H1 (cell line): Measurements from ENCODE around the gene PTCH1. TPM values are rescaled to one million over a fixed set of nuclear protein-coding genes. Genes with fewer than 3 reads are reported as not detected.

ENCODE experiments used
- CTCF ChIA-PET: fragments of 300-600 bp; sonication (Branson Sonifier 250); formaldehyde crosslinking; loops from one replicate; lab custom pipeline; 2021; ENCODE audit not compliant: partially characterized antibody; lab: Charles Lee
- POLR2A ChIA-PET: fragments of 300-600 bp; sonication (Branson Sonifier 250); formaldehyde crosslinking; loops from one replicate; lab custom pipeline; 2021; ENCODE audit warnings: inconsistent platforms; ENCODE audit not compliant: partially characterized antibody; lab: Charles Lee
- DNase-seq, 2 experiments: peaks; one replicate each; pipeline versions ENCODE4 v3.0.0 to v3.0.0-alpha.2; 2010 to 2022; ENCODE audit warnings: low spot score in 2 of 2, low read depth in 1 of 2, mixed read lengths in 1 of 2
- FAIRE-seq: peaks from 2 replicates; lab custom pipeline; 2011; peaks lifted over from hg19 to GRCh38; lab: Jason Lieb, UNC
- H2AFZ ChIP-seq: 2 replicates; pipeline ENCODE4 v1.8.1; 2012; ENCODE audit warnings: low read length, inconsistent platforms
- H2AK5ac ChIP-seq: 2 replicates; pipeline ENCODE4 v1.6.1; 2013; ENCODE audit warnings: low read depth, low read length
- H2BK120ac ChIP-seq: replicated peaks from 2 replicates; pipeline ENCODE3; 2013; ENCODE audit warnings: low read depth, low read length, inconsistent platforms
- H2BK12ac ChIP-seq: 2 replicates; pipeline ENCODE4 v1.6.1; 2013; ENCODE audit warnings: low read depth, low read length
- H2BK15ac ChIP-seq: 2 replicates; pipeline ENCODE4 v1.6.1; 2013; ENCODE audit warnings: low read length
- H2BK20ac ChIP-seq: 2 replicates; pipeline ENCODE4 v1.6.1; 2013; ENCODE audit warnings: low read length
- H2BK5ac ChIP-seq: 2 replicates; pipeline ENCODE4 v1.6.1; 2013; ENCODE audit warnings: low read depth, low read length
- H3K14ac ChIP-seq: 2 replicates; pipeline ENCODE4 v1.6.1; 2013; ENCODE audit warnings: inconsistent platforms; ENCODE audit not compliant: insufficient read length
- H3K18ac ChIP-seq: 2 replicates; pipeline ENCODE4 v1.6.1; 2013; ENCODE audit warnings: low read length; ENCODE audit errors: extremely low read depth
- H3K23ac ChIP-seq: 2 replicates; pipeline ENCODE4 v1.6.1; 2013; ENCODE audit warnings: inconsistent platforms; ENCODE audit not compliant: insufficient read length
- H3K23me2 ChIP-seq: 2 replicates; pipeline ENCODE4 v1.6.1; 2013; ENCODE audit warnings: low read depth, low read length
- H3K27ac ChIP-seq: 2 replicates; pipeline ENCODE4 v1.6.1; 2011; ENCODE audit warnings: low read depth, low read length, inconsistent platforms
- H3K27me3 ChIP-seq, 4 experiments: replicated peaks in 1 of 4; 1 replicate in 1 of 4; 2 replicates in 3 of 4; pipeline versions ENCODE4 v1.6.1 to v1.8.1; 2011 to 2013; ENCODE audit warnings: low read length in 3 of 4, mild to moderate bottlenecking in 3 of 4, inconsistent platforms in 2 of 4, mixed read lengths in 2 of 4, moderate library complexity in 1 of 4; ENCODE audit not compliant: control insufficient read depth in 3 of 4, insufficient read depth in 3 of 4; ENCODE audit errors: extremely low read depth in 1 of 4
- H3K36me3 ChIP-seq, 4 experiments: 2 replicates each; pipeline versions ENCODE4 v1.6.1 to v1.8.1; 2011 to 2013; ENCODE audit warnings: mild to moderate bottlenecking in 4 of 4, low read length in 3 of 4, moderate library complexity in 2 of 4, control low read depth in 1 of 4, inconsistent platforms in 1 of 4; ENCODE audit not compliant: insufficient read depth in 4 of 4, control insufficient read depth in 2 of 4
- H3K4ac ChIP-seq: replicated peaks from 2 replicates; pipeline ENCODE3; 2013; ENCODE audit warnings: low read length, low read depth, mixed read lengths, inconsistent platforms; ENCODE audit not compliant: insufficient read length
- H3K4me1 ChIP-seq, 4 experiments: replicated peaks in 1 of 4; 1 replicate in 1 of 4; 2 replicates in 3 of 4; pipeline versions ENCODE4 v1.6.1 to v1.8.1; 2011 to 2013; ENCODE audit warnings: low read length in 3 of 4, inconsistent platforms in 2 of 4, mixed read lengths in 1 of 4; ENCODE audit not compliant: insufficient read depth in 4 of 4, control insufficient read depth in 3 of 4
- H3K4me2 ChIP-seq, 2 experiments: 2 replicates each; pipeline versions ENCODE4 v1.6.1 to v1.8.1; 2011 to 2013; ENCODE audit warnings: low read depth in 2 of 2, low read length in 2 of 2, control low read depth in 1 of 2, inconsistent platforms in 1 of 2, mild to moderate bottlenecking in 1 of 2; ENCODE audit not compliant: insufficient read depth in 1 of 2
- H3K4me3 ChIP-seq, 4 experiments: fragments of 200-600, 300-600 bp in 1 of 4; sonication (generic), shearing (Covaris generic), sonication (Bioruptor Twin) in 1 of 4; 2 replicates each; pipeline versions ENCODE4 v1.5.1 to v1.8.1; 2011 to 2016; ENCODE audit warnings: low read length in 4 of 4, low read depth in 3 of 4, control low read depth in 2 of 4, inconsistent platforms in 2 of 4, mild to moderate bottlenecking in 2 of 4, mixed read lengths in 1 of 4, moderate library complexity in 1 of 4; ENCODE audit not compliant: insufficient read depth in 2 of 4; ENCODE audit errors: extremely low read depth in 1 of 4
- H3K56ac ChIP-seq: replicated peaks from 2 replicates; pipeline ENCODE3; 2013; ENCODE audit warnings: low read depth, mild to moderate bottlenecking, mixed read lengths, low read length, inconsistent platforms; ENCODE audit not compliant: insufficient read length
- H3K79me1 ChIP-seq: 2 replicates; pipeline ENCODE4 v1.6.1; 2013; ENCODE audit warnings: low read depth, low read length, control low read depth
- H3K79me2 ChIP-seq, 2 experiments: 2 replicates each; pipeline versions ENCODE4 v1.6.1 to v1.8.1; 2012 to 2013; ENCODE audit warnings: low read length in 2 of 2, mild to moderate bottlenecking in 2 of 2, inconsistent platforms in 1 of 2; ENCODE audit not compliant: insufficient read depth in 2 of 2, control insufficient read depth in 1 of 2
- H3K9ac ChIP-seq, 4 experiments: replicated peaks in 1 of 4; 1 replicate in 1 of 4; 2 replicates in 3 of 4; pipeline versions ENCODE4 v1.6.1 to v1.8.1; 2011 to 2013; ENCODE audit warnings: low read depth in 3 of 4, low read length in 3 of 4, control low read depth in 2 of 4, mild to moderate bottlenecking in 2 of 4, moderate library complexity in 2 of 4, inconsistent platforms in 1 of 4; ENCODE audit errors: extremely low read depth in 1 of 4
- H3K9me3 ChIP-seq, 2 experiments: 2 replicates each; pipeline versions ENCODE4 v1.6.1 to v1.8.1; 2012 to 2013; ENCODE audit warnings: mild to moderate bottlenecking in 2 of 2, moderate library complexity in 2 of 2, control low read depth in 1 of 2, inconsistent platforms in 1 of 2, low read depth in 1 of 2, low read length in 1 of 2, mixed read lengths in 1 of 2; ENCODE audit not compliant: insufficient read depth in 2 of 2
- H4K20me1 ChIP-seq, 2 experiments: replicated peaks in 1 of 2; 2 replicates each; pipeline versions ENCODE3 to v1.8.1; 2011 to 2013; ENCODE audit warnings: inconsistent platforms in 2 of 2, low read length in 2 of 2, mild to moderate bottlenecking in 1 of 2; ENCODE audit not compliant: insufficient read depth in 2 of 2, control insufficient read depth in 1 of 2
- H4K5ac ChIP-seq: 2 replicates; pipeline ENCODE4 v1.6.1; 2013; ENCODE audit warnings: low read length, low read depth, mixed read lengths, inconsistent platforms; ENCODE audit not compliant: insufficient read length
- H4K8ac ChIP-seq: 2 replicates; pipeline ENCODE4 v1.8.0; 2013; ENCODE audit warnings: mild to moderate bottlenecking, moderate library complexity, low read length, inconsistent platforms; ENCODE audit not compliant: insufficient read depth; ENCODE audit errors: extremely low read depth
- H4K91ac ChIP-seq: replicated peaks from 2 replicates; pipeline ENCODE3; 2013; ENCODE audit warnings: low read length, mixed read lengths, inconsistent platforms; ENCODE audit not compliant: insufficient read length
- BRCA1 ChIP-seq: IDR thresholded peaks from 2 replicates; pipeline ENCODE4 v1.6.1; 2012; ENCODE audit warnings: low read depth, low read length, improper control_type of control experiment
- KDM4A ChIP-seq: IDR thresholded peaks from one replicate; pipeline ENCODE4 v1.7.1; 2012; ENCODE audit warnings: low read depth, mild to moderate bottlenecking, moderate library complexity, low read length, inconsistent platforms; ENCODE audit not compliant: severe bottlenecking
- RAD21 ChIP-seq, 2 experiments: IDR thresholded peaks in 1 of 2; conservative IDR thresholded peaks in 1 of 2; 2 replicates each; pipeline ENCODE4 v1.6.1; 2011; ENCODE audit warnings: low read depth in 2 of 2, low read length in 2 of 2, improper control_type of control experiment in 1 of 2, inconsistent platforms in 1 of 2, mild to moderate bottlenecking in 1 of 2, moderate library complexity in 1 of 2
- RNF2 ChIP-seq: fragments of 200-900, 300-1000 bp; sonication (generic); IDR thresholded peaks from 2 replicates; pipeline ENCODE4 v1.7.1; 2016; ENCODE audit warnings: borderline replicate concordance, low read depth, mild to moderate bottlenecking, antibody characterized with exemption, low read length; ENCODE audit not compliant: poor library complexity, severe bottlenecking; ENCODE audit errors: missing control alignments
- SAP30 ChIP-seq: fragments of 300-600 bp; sonication (generic); IDR thresholded peaks from 2 replicates; pipeline ENCODE4 v1.7.1; 2012; ENCODE audit warnings: low read length, moderate library complexity, mild to moderate bottlenecking, inconsistent platforms; ENCODE audit not compliant: insufficient read depth, insufficient replicate concordance
- SIN3A ChIP-seq, 2 experiments: IDR thresholded peaks in 1 of 2; conservative IDR thresholded peaks in 1 of 2; 2 replicates each; pipeline ENCODE4 v1.6.1; 2011 to 2012; ENCODE audit warnings: low read length in 2 of 2, improper control_type of control experiment in 1 of 2, low read depth in 1 of 2, mild to moderate bottlenecking in 1 of 2
- SP1 ChIP-seq: IDR thresholded peaks from 2 replicates; pipeline ENCODE4 v1.6.1; 2011; ENCODE audit warnings: low read depth, low read length
- TAF1 ChIP-seq: IDR thresholded peaks from 2 replicates; pipeline ENCODE4 v1.6.1; 2011; ENCODE audit warnings: mild to moderate bottlenecking, low read depth, low read length
- TEAD4 ChIP-seq: IDR thresholded peaks from 2 replicates; pipeline ENCODE4 v1.6.1; 2012; ENCODE audit warnings: low read depth, low read length, inconsistent platforms, mixed read lengths
- WGBS, 2 experiments: shearing (Covaris generic) in 1 of 2; methylation state at CpG; one replicate each; pipeline versions ENCODE4 v1.1.6 to v1.1.7; 2013 to 2015; ENCODE audit warnings: low lambda C conversion rate in 2 of 2, mixed read lengths in 2 of 2, inconsistent platforms in 1 of 2, low coverage in 1 of 2, missing lambda C conversion rate in 1 of 2; ENCODE audit not compliant: insufficient replicate concordance in 2 of 2, insufficient coverage in 1 of 2, insufficient read length in 1 of 2; ENCODE audit errors: extremely low coverage in 1 of 2, missing lambda C conversion rate in 1 of 2; 5-methylcytosine and 5-hydroxymethylcytosine counted together
- polyA plus RNA-seq, 7 experiments: library from polyadenylated mRNA; depleted of rRNA in 3 of 7; stranded (reverse) in 5 of 7; unstranded in 2 of 7; fragments of >200 nt in 5 of 7; fragments of 200-250 nt in 2 of 7; gene quantifications; 1 replicate in 5 of 7; 2 replicates in 1 of 7; 4 replicates in 1 of 7; pipeline versions ENCODE4 v1.2.1 to v1.2.3, GENCODE V29; 2011 to 2013; ENCODE audit warnings: missing spikeins in 2 of 7, mixed read lengths in 2 of 7
- total RNA-seq: library from RNA; stranded (reverse); fragmentation: NEBNext Ultra II Directional; extraction: Animal tissue kit (Norgen Biotek cat#: 25700); gene quantifications from 2 replicates; pipeline ENCODE4 v1.2.1, GENCODE V29; 2021

PTCH1 gene
- total and polyA plus RNA-seq, 2 of the 8 experiments (the other 6 are each of a cell fraction or from before 2014, with no cell fraction given) = 6.4 to 34.1 TPM

DNA sequence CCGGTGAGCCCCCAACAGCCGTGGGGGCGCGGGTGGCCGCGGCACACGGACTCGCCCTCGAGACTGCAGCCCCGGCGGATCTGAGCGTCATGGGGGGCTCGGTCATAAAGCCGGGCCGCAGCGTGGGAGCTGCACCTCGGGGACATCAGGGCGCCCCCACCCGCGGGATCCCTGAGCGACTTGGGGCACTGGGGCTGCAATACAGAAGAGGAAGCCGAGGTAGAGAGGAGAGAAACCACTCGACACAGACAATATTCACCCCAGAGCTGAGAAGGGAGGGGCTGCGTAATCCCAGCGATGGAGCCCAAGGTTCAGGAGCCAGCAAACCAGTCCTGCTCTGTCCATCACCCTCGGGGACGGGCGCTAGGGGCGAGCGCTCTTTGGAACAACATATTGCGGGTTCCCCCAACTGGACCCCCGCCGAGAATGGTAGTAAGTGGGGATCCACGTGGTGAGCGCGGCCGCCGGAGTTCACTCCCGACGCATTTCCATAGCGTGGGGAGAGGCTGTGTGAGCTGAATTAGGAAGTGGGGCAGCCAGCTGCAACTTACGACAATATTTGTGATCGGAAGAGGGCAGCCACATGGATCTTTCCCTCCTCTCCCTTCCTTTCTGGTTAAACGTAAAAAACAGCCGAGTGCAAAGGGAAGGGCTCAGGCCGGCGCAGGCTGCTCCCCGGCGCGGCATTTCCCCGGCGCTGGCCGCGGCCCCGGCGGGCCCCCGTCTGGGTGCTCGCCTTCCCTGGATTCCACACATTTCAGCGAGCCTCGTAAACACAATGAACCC lies 9.9 kb downstream of the PTCH1 start:
- Histone ChIP-seq H3K27ac (peak overlapping the region; percentile 55), H3K36me3 (no peaks in the 10 kb centered on the region; a peak in 1 of 8 replicates), H3K4me1 (peaks cover 3 to 14% (median 5%) of the 10 kb centered on the region in 4 experiments; a peak in 6 of 7 replicates), H3K79me1 (peaks cover 5% of the 10 kb centered on the region; the same call in 1 of the 2 replicates), H3K9ac (peak overlapping the region in 3 of 4 experiments; percentile 69 to 75 (median 71); a peak in 5 of 7 replicates), H2AK5ac (0 out of 2 replicates have a peak overlapping the region, but pooled peaks have one; percentile 25), H3K79me2 (peaks cover 7 to 37% of the 10 kb centered on the region in 2 experiments; a peak in 3 of 4 replicates), H3K4me3 (peak overlapping the region; percentile 53 to 94 (median 94)), H2BK15ac (no peak overlapping the region; the same call in 1 of the 2 replicates), H3K56ac (peak overlapping the region; percentile 23), H2BK20ac (no peak overlapping the region), H3K23me2 (peaks cover 34% of the 10 kb centered on the region), H3K23ac (no peak overlapping the region), H3K14ac (no peak overlapping the region), H2AFZ (no peak overlapping the region), H4K5ac (peak overlapping the region; percentile 53), H4K20me1 (peaks cover 0 to 9% of the 10 kb centered on the region in 2 experiments), H3K18ac (peak overlapping the region; percentile 98), H2BK120ac (peak overlapping the region; percentile 18), H3K9me3 (no peaks in the 10 kb centered on the region), H3K4me2 (peak overlapping the region; percentile 93 to 95), H2BK5ac (0 out of 2 replicates have a peak overlapping the region, but pooled peaks have one; percentile 24), H3K4ac (no peak overlapping the region), H4K8ac (peak overlapping the region; percentile 89; the same call in 1 of the 2 replicates), H2BK12ac (peak overlapping the region; percentile 94), H4K91ac (peak overlapping the region; percentile 86), H3K27me3 (no peaks in the 10 kb centered on the region)
- ChIA-PET CTCF (interaction anchor here (1.1 to 1.2 kb wide), 2 partner anchors 122 to 711 kb away, joined by 3 read pairs; no protein-coding TSS in a partner anchor), POLR2A (interaction anchor here (1.0 to 3.1 kb wide), 3 partner anchors 10 to 189 kb away, joined by 3 to 16 read pairs (median 8); partner anchors contain the start of genes FANCC and PTCH1)
- FAIRE-seq (no peak), DNase-seq (peak in 1 of 2 experiments; percentile 65)
- TF ChIP-seq KDM4A = peak; percentile 60
- peak; percentile 26; the same call in 1 of the 2 replicates for TF ChIP-seq TAF1
- peak; percentile 38; the same call in 1 of the 2 replicates for TF ChIP-seq TEAD4
- TF ChIP-seq SAP30 = peak; percentile 27
- no peak for TF ChIP-seq BRCA1
- no peak for TF ChIP-seq RAD21 (IDR thresholded peaks at IDR 0.05 in 1 of 2, conservative IDR thresholded peaks at IDR 0.05 in 1 of 2; ENCODE audit: low read depth in 2 of 2, low read length in 2 of 2)
- no peak for TF ChIP-seq SP1
- TF ChIP-seq RNF2 = peak; percentile 19
- TF ChIP-seq SIN3A (conservative IDR thresholded peaks at IDR 0.05 in 1 of 2, IDR thresholded peaks at IDR 0.05 in 1 of 2; ENCODE audit: low read depth in 1 of 2, low read length in 2 of 2) = peak in 1 of 2 experiments; percentile 49; a peak in 1 of 4 replicates
- WGBS, 2 experiments = 1% methylated on average over 48 of the region's 60 CpGs; no CpG with 5 or more reads in 1 of the 2 experiments
